GM19467 (cell line): ENCODE data around the gene BEST3.
"Not testable (repeated sequence)": the region's sequence is repeated elsewhere in the genome, so short reads cannot be mapped to it uniquely, and the experiment has no call there.

ENCODE experiments used
- ATAC-seq: cut with Tn5 transposase; IDR thresholded peaks from one replicate; pipeline ENCODE4 v1.9.1; 2021; ENCODE audit warnings: mild to moderate bottlenecking, moderate library complexity; ENCODE audit not compliant: unreplicated experiment

Gene BEST3

GRCh38 chr12:69608114-69608513, 91.0 kb downstream of the BEST3 start:
- no peak for ATAC-seq

- ATAC-seq: not testable (repeated sequence)
Observed at GRCh38 chr12:69604275-69604674, 94.8 kb downstream of the BEST3 start.
